ENCODE results near the gene ITPK1.

ITPK1 gene

DNA sequence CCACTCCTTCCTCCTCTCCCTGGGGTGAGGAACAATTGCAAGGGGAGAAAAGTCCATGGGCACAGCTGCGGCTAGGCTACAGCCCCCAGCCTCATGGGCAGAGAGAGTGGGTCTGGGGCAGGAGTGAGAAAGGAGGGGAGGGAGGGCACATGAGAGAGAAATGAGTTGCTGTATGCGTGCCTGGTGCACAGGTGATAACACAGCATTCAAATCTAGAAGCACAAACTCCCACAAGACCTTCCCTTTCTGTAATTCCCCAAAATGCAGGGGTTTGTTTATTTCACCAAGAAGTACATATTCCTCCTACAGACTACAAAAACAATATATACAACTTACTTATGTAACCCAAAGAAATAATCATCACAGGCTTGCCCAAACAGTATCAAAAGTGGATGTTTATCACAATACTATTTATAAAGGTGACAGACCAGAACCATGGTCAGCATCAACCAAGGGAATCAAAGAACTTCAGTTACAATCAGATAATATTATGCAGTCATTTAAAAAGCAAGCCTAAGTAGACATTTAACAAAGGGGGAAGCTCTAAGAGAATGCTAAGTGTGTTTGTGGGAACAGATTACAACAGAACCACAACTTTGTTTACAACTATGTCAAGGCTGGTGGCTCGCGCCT is 54.2 kb downstream of the ITPK1 start (continued):
- TF ChIP-seq ZFP30 (CRISPR knock-in tag; IDR thresholded peaks at IDR 0.05) (no peak), ZNF70 (CRISPR knock-in tag; IDR thresholded peaks at IDR 0.05) (no peak), TOX (CRISPR knock-in tag; IDR thresholded peaks at IDR 0.05; ENCODE audit: borderline replicate concordance) (no peak)
- TF ChIP-seq, protein P1, sequence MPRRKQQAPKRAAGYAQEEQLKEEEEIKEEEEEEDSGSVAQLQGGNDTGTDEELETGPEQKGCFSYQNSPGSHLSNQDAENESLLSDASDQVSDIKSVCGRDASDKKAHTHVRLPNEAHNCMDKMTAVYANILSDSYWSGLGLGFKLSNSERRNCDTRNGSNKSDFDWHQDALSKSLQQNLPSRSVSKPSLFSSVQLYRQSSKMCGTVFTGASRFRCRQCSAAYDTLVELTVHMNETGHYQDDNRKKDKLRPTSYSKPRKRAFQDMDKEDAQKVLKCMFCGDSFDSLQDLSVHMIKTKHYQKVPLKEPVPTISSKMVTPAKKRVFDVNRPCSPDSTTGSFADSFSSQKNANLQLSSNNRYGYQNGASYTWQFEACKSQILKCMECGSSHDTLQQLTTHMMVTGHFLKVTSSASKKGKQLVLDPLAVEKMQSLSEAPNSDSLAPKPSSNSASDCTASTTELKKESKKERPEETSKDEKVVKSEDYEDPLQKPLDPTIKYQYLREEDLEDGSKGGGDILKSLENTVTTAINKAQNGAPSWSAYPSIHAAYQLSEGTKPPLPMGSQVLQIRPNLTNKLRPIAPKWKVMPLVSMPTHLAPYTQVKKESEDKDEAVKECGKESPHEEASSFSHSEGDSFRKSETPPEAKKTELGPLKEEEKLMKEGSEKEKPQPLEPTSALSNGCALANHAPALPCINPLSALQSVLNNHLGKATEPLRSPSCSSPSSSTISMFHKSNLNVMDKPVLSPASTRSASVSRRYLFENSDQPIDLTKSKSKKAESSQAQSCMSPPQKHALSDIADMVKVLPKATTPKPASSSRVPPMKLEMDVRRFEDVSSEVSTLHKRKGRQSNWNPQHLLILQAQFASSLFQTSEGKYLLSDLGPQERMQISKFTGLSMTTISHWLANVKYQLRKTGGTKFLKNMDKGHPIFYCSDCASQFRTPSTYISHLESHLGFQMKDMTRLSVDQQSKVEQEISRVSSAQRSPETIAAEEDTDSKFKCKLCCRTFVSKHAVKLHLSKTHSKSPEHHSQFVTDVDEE (CRISPR knock-in tag; IDR thresholded peaks at IDR 0.05): no peak

- ATAC-seq: no peak
- TF ChIP-seq ZFP3 (CRISPR knock-in tag; IDR thresholded peaks at IDR 0.05) (no peak), RARB (CRISPR knock-in tag; IDR thresholded peaks at IDR 0.05) (no peak), POU6F1 (CRISPR knock-in tag; IDR thresholded peaks at IDR 0.05; ENCODE audit: borderline replicate concordance, low read depth) (no peak), ZNF8 (CRISPR knock-in tag; IDR thresholded peaks at IDR 0.05) (no peak), ZNF70 (CRISPR knock-in tag; IDR thresholded peaks at IDR 0.05) (no peak), OSR1 (CRISPR knock-in tag; IDR thresholded peaks at IDR 0.05) (no peak), BACH2 (CRISPR knock-in tag; IDR thresholded peaks at IDR 0.05; ENCODE audit: borderline replicate concordance) (no peak), ESRRG (CRISPR knock-in tag; IDR thresholded peaks at IDR 0.05) (no peak), CREB5 (CRISPR knock-in tag; IDR thresholded peaks at IDR 0.05; ENCODE audit: low read depth) (no peak), GLIS3 (CRISPR knock-in tag; IDR thresholded peaks at IDR 0.05) (no peak), CSDC2 (CRISPR knock-in tag; IDR thresholded peaks at IDR 0.05) (no peak), ZC3H10 (CRISPR knock-in tag; IDR thresholded peaks at IDR 0.05) (no peak), CSRNP3 (CRISPR knock-in tag; IDR thresholded peaks at IDR 0.05) (no peak), TCF4 (CRISPR knock-in tag; IDR thresholded peaks at IDR 0.05; ENCODE audit: borderline replicate concordance) (no peak)
- TF ChIP-seq, protein P2, sequence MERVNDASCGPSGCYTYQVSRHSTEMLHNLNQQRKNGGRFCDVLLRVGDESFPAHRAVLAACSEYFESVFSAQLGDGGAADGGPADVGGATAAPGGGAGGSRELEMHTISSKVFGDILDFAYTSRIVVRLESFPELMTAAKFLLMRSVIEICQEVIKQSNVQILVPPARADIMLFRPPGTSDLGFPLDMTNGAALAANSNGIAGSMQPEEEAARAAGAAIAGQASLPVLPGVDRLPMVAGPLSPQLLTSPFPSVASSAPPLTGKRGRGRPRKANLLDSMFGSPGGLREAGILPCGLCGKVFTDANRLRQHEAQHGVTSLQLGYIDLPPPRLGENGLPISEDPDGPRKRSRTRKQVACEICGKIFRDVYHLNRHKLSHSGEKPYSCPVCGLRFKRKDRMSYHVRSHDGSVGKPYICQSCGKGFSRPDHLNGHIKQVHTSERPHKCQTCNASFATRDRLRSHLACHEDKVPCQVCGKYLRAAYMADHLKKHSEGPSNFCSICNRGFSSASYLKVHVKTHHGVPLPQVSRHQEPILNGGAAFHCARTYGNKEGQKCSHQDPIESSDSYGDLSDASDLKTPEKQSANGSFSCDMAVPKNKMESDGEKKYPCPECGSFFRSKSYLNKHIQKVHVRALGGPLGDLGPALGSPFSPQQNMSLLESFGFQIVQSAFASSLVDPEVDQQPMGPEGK (CRISPR knock-in tag; IDR thresholded peaks at IDR 0.05; ENCODE audit: borderline replicate concordance): no peak
- TF ChIP-seq, protein P1 (CRISPR knock-in tag; IDR thresholded peaks at IDR 0.05): no peak
Observed at GRCh38 chr14:93060841-93061240, 54.9 kb downstream of the ITPK1 start.
